ENCODE data around the gene RNF7.
A peak's percentile ranks its signal among the peaks of the same experiment; 100 is the strongest.
"Not testable (repeated sequence)": the region's sequence is repeated elsewhere in the genome, so short reads cannot be mapped to it uniquely, and the experiment has no call there.

Gene RNF7

GRCh38 chr3:141738022-141738890 is at the start of gene RNF7:
Gene RNF7, plus strand, starts transcription at chr3:141738298. Its CDS starts 44 bp downstream, at chr3:141738342.
- Histone ChIP-seq H3K4me3 (ENCODE audit: severe bottlenecking) (peak within 1 kb of the TSS; percentile 86), H3K9me3 (ENCODE audit: severe bottlenecking) (no peaks in the 10 kb centered on the region), H3K27me3 (ENCODE audit: insufficient read depth, poor library complexity, severe bottlenecking) (no peaks in the 10 kb centered on the region), H3K4me1 (ENCODE audit: insufficient read depth, poor library complexity, severe bottlenecking) (peaks cover 14% of the 10 kb centered on the region), H3K36me3 (ENCODE audit: low read depth) (peaks cover 28% of the 10 kb centered on the region), H3K27ac (ENCODE audit: poor library complexity, severe bottlenecking) (peak within 1 kb of the TSS; percentile 84)
- DNase-seq (ENCODE audit: low spot score) (peak; percentile 89), ATAC-seq (ENCODE audit: low read depth) (peak; percentile 95)
- TF ChIP-seq, protein P1, sequence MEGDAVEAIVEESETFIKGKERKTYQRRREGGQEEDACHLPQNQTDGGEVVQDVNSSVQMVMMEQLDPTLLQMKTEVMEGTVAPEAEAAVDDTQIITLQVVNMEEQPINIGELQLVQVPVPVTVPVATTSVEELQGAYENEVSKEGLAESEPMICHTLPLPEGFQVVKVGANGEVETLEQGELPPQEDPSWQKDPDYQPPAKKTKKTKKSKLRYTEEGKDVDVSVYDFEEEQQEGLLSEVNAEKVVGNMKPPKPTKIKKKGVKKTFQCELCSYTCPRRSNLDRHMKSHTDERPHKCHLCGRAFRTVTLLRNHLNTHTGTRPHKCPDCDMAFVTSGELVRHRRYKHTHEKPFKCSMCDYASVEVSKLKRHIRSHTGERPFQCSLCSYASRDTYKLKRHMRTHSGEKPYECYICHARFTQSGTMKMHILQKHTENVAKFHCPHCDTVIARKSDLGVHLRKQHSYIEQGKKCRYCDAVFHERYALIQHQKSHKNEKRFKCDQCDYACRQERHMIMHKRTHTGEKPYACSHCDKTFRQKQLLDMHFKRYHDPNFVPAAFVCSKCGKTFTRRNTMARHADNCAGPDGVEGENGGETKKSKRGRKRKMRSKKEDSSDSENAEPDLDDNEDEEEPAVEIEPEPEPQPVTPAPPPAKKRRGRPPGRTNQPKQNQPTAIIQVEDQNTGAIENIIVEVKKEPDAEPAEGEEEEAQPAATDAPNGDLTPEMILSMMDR (IDR thresholded peaks at IDR 0.05; ENCODE audit: poor library complexity, severe bottlenecking) = peak; percentile 99

- DNase-seq (ENCODE audit: low spot score) (no peak), ATAC-seq (ENCODE audit: low read depth) (no peak)
- TF ChIP-seq, protein P1 (IDR thresholded peaks at IDR 0.05; ENCODE audit: poor library complexity, severe bottlenecking) = no peak
- Histone ChIP-seq H3K27ac (ENCODE audit: poor library complexity, severe bottlenecking) (no peak overlapping the region), H3K9me3 (ENCODE audit: severe bottlenecking) (no peaks in the 10 kb centered on the region), H3K4me1 (ENCODE audit: insufficient read depth, poor library complexity, severe bottlenecking) (no peaks in the 10 kb centered on the region), H3K4me3 (ENCODE audit: severe bottlenecking) (no peak overlapping the region), H3K36me3 (ENCODE audit: low read depth) (no peaks in the 10 kb centered on the region), H3K27me3 (ENCODE audit: insufficient read depth, poor library complexity, severe bottlenecking) (no peaks in the 10 kb centered on the region)
Observed at GRCh38 chr3:141690431-141691072, 47.5 kb upstream of the RNF7 start.

DNA sequence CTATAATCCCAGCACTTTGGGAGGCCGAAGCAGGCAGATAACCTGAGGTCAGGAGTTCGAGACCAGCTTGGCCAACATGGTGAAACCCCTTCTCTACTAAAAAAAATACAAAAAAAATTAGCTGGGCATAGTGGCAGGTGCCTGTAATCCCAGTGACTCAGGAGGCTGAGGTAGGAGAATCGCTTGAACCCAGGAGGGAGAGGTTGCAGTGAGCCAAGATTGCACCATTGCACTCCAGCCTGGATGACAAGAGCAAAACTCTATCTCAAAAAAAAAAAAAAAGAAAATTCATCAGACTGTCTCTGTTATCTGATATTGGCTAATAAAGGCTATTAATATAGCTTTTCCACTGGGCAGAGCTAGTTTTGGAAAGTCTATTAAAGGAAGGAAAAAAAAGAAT is 46.6 kb upstream of the RNF7 start:
- ATAC-seq (ENCODE audit: low read depth); H3K36me3 ChIP-seq (ENCODE audit: low read depth); H3K4me3 ChIP-seq (ENCODE audit: severe bottlenecking); DNase-seq (ENCODE audit: low spot score); H3K27ac ChIP-seq (ENCODE audit: poor library complexity, severe bottlenecking); H3K27me3 ChIP-seq (ENCODE audit: insufficient read depth, poor library complexity, severe bottlenecking); H3K9me3 ChIP-seq (ENCODE audit: severe bottlenecking); H3K4me1 ChIP-seq (ENCODE audit: insufficient read depth, poor library complexity, severe bottlenecking): not testable (repeated sequence)

- H3K27ac ChIP-seq (ENCODE audit: poor library complexity, severe bottlenecking); H3K27me3 ChIP-seq (ENCODE audit: insufficient read depth, poor library complexity, severe bottlenecking); ATAC-seq (ENCODE audit: low read depth); H3K4me3 ChIP-seq (ENCODE audit: severe bottlenecking); H3K4me1 ChIP-seq (ENCODE audit: insufficient read depth, poor library complexity, severe bottlenecking); H3K9me3 ChIP-seq (ENCODE audit: severe bottlenecking); H3K36me3 ChIP-seq (ENCODE audit: low read depth); DNase-seq (ENCODE audit: low spot score): not testable (repeated sequence)
Observed at GRCh38 chr3:141692973-141693372, 45.1 kb upstream of the RNF7 start.

DNA sequence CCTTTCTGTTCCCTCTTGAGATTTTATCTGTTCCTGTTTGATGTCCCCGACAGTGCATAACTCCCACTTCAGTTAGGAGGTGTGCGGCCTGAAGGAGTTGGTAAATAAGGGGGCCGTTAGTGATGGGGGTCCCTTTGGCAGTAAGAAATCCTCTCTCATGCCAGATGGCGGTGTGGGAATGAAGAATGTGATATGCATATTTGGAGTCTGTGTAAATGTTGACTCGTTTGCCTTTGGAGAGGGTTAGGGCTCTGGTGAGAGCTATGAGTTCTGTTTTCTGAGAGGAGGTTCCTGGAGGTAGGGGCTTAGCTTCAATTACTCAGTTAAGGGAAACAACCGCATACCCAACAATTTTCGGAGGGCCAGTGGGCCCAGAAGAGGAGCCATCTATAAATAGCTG is 38.8 kb upstream of the RNF7 start:
- no peak for ATAC-seq (ENCODE audit: low read depth)
- H3K4me1 ChIP-seq (ENCODE audit: insufficient read depth, poor library complexity, severe bottlenecking) = no peaks in the 10 kb centered on the region
- no peak for DNase-seq (ENCODE audit: low spot score)
- no peaks in the 10 kb centered on the region for H3K9me3 ChIP-seq (ENCODE audit: severe bottlenecking)
- H3K27me3 ChIP-seq (ENCODE audit: insufficient read depth, poor library complexity, severe bottlenecking) = no peaks in the 10 kb centered on the region
- no peaks in the 10 kb centered on the region for H3K36me3 ChIP-seq (ENCODE audit: low read depth)
- H3K4me3 ChIP-seq (ENCODE audit: severe bottlenecking) = no peak overlapping the region
- H3K27ac ChIP-seq (ENCODE audit: poor library complexity, severe bottlenecking) = no peak overlapping the region
- TF ChIP-seq, protein P1 (IDR thresholded peaks at IDR 0.05; ENCODE audit: poor library complexity, severe bottlenecking) = no peak
